SH-SY5Y (cell line): ENCODE data around the gene SPG21.

ENCODE experiments used
- GATA2 ChIP-seq: IDR thresholded peaks from 2 replicates; pipeline ENCODE4 v1.6.1; 2011; ENCODE audit warnings: mild to moderate bottlenecking, low read depth, low read length
- GATA3 ChIP-seq: IDR thresholded peaks from 2 replicates; pipeline ENCODE4 v1.6.1; 2011; ENCODE audit warnings: low read depth, mild to moderate bottlenecking, low read length, moderate library complexity

The SPG21 gene

GRCh38 chr15:64960153-64960552, 29.6 kb downstream of the SPG21 start:
- TF ChIP-seq GATA2 (no peak), GATA3 (no peak)

- TF ChIP-seq GATA2 (no peak), GATA3 (no peak)
Measured at GRCh38 chr15:64959128-64959527, 30.6 kb downstream of the SPG21 start.

- no peak for TF ChIP-seq GATA2
- no peak for TF ChIP-seq GATA3
Measured at GRCh38 chr15:64954395-64954794, 35.3 kb downstream of the SPG21 start.

- TF ChIP-seq GATA2: no peak
- no peak for TF ChIP-seq GATA3
Measured at GRCh38 chr15:64951777-64952418, 37.8 kb downstream of the SPG21 start.

- TF ChIP-seq GATA2 (no peak), GATA3 (no peak)
Measured at GRCh38 chr15:64950888-64951287, 38.8 kb downstream of the SPG21 start.

GRCh38 chr15:64949383-64950186, 40.1 kb downstream of the SPG21 start:
- TF ChIP-seq GATA3 (no peak), GATA2 (no peak)

- TF ChIP-seq GATA3: no peak
- no peak for TF ChIP-seq GATA2
Measured at GRCh38 chr15:64948916-64949315, 40.8 kb downstream of the SPG21 start.

- TF ChIP-seq GATA2 (no peak), GATA3 (no peak)
Measured at GRCh38 chr15:64947211-64947610, 42.5 kb downstream of the SPG21 start.

- TF ChIP-seq GATA2 (no peak), GATA3 (no peak)
Measured at GRCh38 chr15:64944961-64945360, 44.8 kb downstream of the SPG21 start.

GRCh38 chr15:64943512-64944225, 46.0 kb downstream of the SPG21 start:
- no peak for TF ChIP-seq GATA3
- TF ChIP-seq GATA2: no peak

GRCh38 chr15:64942356-64942755, 47.4 kb downstream of the SPG21 start:
- TF ChIP-seq GATA3: no peak
- TF ChIP-seq GATA2: no peak

GRCh38 chr15:64938192-64938591, 51.5 kb downstream of the SPG21 start:
- TF ChIP-seq GATA2 (no peak), GATA3 (no peak)

GRCh38 chr15:64934023-64934422, 55.7 kb downstream of the SPG21 start:
- TF ChIP-seq GATA3: no peak
- no peak for TF ChIP-seq GATA2

- no peak for TF ChIP-seq GATA3
- no peak for TF ChIP-seq GATA2
Measured at GRCh38 chr15:64931381-64931780, 58.3 kb downstream of the SPG21 start.
